ENCODE results near the gene SRGAP1.

SRGAP1 gene

GRCh38 chr12:63941166-63941800 lies 96.8 kb downstream of the SRGAP1 start:
- DNase-seq: no peak

DNA sequence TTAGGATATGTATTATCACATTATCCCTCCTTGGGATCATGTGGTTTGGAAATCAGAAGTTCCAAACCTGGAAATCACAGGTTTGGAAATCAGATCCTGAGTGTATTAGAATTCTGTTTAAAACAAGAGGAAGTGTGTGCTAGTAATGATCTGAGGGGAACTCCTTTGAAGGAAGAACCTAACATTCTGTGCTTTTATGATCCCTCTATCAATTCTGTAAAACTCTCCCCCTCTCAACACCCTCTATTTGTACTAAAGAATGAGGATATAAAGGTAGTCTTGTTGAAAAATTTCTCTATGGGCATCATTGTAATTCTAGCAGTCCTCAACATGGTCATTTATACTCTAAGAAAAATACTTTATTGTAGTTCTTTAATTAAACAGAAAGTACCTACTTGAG lies 97.4 kb downstream of the SRGAP1 start:
- no peak for DNase-seq

- no peak for DNase-seq
Measured at GRCh38 chr12:63942464-63943241, 98.2 kb downstream of the SRGAP1 start.

- DNase-seq: no peak
Measured at GRCh38 chr12:63944034-63944579, 99.6 kb downstream of the SRGAP1 start.

DNA sequence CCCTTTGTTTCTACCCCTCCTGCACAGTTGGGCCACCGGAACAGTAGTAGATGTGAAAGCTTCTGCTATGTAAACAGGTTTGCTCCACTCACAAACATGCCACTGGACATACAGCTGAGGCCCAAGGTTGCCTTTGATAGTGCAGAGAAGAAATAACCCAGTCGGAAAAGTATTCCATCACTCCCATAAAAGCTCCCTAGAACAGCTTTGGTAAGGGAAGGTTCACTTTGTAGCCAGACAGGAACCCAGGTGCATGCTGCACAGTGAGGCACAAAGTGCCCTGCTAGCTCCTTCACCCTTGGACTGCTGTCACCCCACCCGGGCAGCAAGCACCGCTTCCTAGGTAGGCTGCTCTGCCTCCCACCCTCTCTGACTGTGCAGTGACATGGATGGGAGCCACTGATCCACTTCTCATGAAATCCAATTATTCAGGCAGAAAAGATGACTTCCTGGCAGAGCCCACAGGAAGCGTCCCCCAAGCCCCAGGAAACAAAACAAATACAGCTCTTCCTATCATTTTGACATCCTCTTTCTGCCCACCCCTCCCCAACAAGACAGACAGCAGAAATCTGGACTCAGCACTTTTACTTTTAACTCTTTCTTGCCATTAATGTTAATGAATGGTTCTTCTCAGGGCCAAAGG lies 100.2 kb downstream of the SRGAP1 start:
- DNase-seq: no peak

- DNase-seq: no peak
Measured at GRCh38 chr12:63945777-63946176, 101.3 kb downstream of the SRGAP1 start.

DNA sequence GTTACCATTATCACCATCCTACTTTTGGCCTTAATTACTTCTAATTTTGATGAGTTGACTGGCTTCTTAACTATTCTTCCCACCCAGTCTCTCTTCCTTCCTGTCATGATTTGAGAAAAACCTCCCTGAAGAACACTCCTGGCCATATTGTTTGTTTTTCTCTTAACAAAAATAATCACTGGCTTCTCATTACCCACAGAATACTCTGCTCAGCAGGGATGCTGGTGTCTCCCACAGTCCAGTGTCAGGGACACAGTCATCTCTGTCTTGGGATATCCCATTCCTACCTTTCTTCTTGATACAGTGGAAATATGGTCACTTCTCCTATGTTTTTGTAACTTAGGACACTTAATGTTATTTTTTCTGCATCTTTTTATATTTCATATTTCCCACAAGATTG lies 103.7 kb downstream of the SRGAP1 start:
- no peak for DNase-seq

- DNase-seq: no peak
Measured at GRCh38 chr12:63949902-63950301, 105.4 kb downstream of the SRGAP1 start.

DNA sequence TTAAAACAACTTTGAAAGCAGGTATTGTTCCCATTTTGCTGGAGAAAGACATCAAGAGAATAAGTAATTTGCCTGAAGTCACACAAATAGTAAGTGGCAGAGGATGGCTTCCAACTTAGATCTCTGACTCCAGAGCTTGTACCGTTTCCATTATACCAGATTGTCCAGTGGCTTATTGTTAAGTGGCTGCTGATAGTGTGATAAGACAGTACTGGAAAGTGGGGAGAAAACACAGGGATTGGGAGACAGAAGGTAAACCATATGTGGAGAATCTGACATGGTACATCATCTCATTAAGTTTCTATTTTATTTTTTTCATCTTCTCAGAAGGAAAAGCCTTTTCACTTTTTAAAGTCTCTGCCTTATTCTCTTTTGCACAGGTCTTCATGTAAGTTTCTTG lies 108.5 kb downstream of the SRGAP1 start:
- no peak for DNase-seq

- no peak for DNase-seq
Measured at GRCh38 chr12:63955831-63956666, 111.5 kb downstream of the SRGAP1 start.

DNA sequence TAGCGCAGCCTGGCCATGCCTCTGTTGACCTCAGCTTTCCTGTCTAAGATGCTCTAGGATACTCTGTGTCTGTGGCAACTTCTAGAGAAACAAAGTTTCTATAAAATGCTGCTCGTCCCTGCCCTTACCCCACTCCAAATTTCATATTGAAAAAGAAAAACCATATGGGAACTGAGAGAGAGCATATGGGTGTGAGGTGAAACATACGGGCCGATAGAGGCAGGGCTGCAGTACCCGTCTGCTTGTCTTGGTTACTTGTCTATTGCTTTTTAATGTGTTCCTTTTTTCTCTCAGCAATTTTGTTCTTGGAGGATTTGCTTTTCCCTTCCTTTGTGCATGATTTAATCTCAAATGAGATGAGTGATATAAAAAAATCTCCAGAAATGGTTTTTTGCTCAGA lies 113.0 kb downstream of the SRGAP1 start:
- no peak for DNase-seq

- DNase-seq: no peak
Measured at GRCh38 chr12:63958876-63959580, 114.5 kb downstream of the SRGAP1 start.

- no peak for DNase-seq
Measured at GRCh38 chr12:63961048-63961447, 116.5 kb downstream of the SRGAP1 start.

- no peak for DNase-seq
Measured at GRCh38 chr12:63961543-63961942, 117.0 kb downstream of the SRGAP1 start.

GRCh38 chr12:63963868-63964267 lies 119.4 kb downstream of the SRGAP1 start:
- no peak for DNase-seq

DNA sequence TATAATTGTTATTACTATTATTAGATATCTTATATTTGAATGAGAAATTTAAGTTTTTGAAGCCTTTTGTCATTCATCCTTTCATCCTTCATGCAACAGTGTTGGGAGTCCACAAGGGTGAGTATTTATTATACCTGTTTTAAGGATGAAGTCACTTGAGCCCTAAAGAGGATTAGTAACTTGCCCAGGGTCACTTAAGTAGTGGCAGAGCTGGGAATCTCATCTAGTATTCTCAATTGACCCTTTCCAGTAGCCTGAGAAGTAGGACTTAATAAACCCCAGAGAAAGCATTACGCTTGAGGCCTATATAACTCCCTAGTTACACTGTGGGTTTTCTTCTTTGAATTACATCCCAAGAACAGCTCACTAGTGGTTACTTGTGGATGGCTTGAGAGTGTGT lies 119.8 kb downstream of the SRGAP1 start:
- DNase-seq: no peak

GRCh38 chr12:63965936-63966605 lies 121.6 kb downstream of the SRGAP1 start:
- DNase-seq: no peak

DNA sequence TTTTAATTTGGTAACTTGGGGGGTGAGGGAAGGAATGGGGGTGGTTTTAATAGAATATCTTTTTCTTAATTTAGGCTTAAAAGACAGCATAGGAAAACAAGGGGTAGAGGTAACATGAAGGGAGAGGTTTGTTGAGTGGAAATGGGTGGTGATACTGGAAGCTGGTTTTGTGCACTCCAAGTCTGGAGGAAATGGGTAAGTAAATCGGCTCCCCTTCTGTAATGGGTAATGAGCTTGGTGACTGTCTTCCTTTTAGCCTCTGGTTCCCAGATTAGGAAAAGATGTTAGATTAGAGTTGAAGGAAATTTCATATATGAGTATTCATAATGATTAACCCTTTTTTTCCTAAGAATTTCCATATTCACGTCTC lies 122.1 kb downstream of the SRGAP1 start:
- DNase-seq: no peak

- DNase-seq: no peak
Measured at GRCh38 chr12:63967358-63968145, 123.1 kb downstream of the SRGAP1 start.

GRCh38 chr12:63968673-63969072 lies 124.2 kb downstream of the SRGAP1 start:
- no peak for DNase-seq

- DNase-seq: no peak
Measured at GRCh38 chr12:63976902-63977395, 132.4 kb downstream of the SRGAP1 start.
